Pancreas (tissue), 10 donors: ENCODE measurements around the gene BBS1. TPM values are rescaled to one million over a fixed set of nuclear protein-coding genes. Genes with fewer than 3 reads are reported as not detected.

ENCODE experiments used
- ATAC-seq, 4 donors: fragments of 200-7000 bp; cut with Tn5 transposase; one replicate each; pipeline versions ENCODE4 v1.8.0 to v1.9.1; 2020; ENCODE audit warnings: mild to moderate bottlenecking in 4 of 4, moderate library complexity in 4 of 4
- DNase-seq, 6 donors: peaks; one replicate each; pipeline ENCODE4 v3.0.0-alpha.2; 2020
- FAIRE-seq: peaks from 2 replicates; lab custom pipeline; 2012; peaks lifted over from hg19 to GRCh38; lab: Jason Lieb, UNC
- H3K27ac ChIP-seq, 4 donors: fragments of 200-600 bp; sonication (generic); 1 replicate in 3 of 4; 2 replicates in 1 of 4; pipeline versions ENCODE4 v1.5.0 to v1.8.0; 2020
- H3K27me3 ChIP-seq, 4 donors: fragments of 200-600 bp; one replicate each; pipeline ENCODE4 v1.8.0; 2021
- H3K36me3 ChIP-seq, 3 donors: fragments of 200-600 bp; sonication (generic) in 1 of 3; one replicate each; pipeline versions ENCODE4 v1.5.0 to v1.8.0; 2020 to 2021
- H3K4me1 ChIP-seq, 3 donors: fragments of 200-600 bp; one replicate each; pipeline ENCODE4 v1.8.0; 2021
- H3K4me3 ChIP-seq, 4 donors: fragments of 200-600 bp; sonication (generic) in 2 of 4; one replicate each; pipeline versions ENCODE4 v1.5.0 to v1.8.0; 2020 to 2021
- H3K9me3 ChIP-seq, 4 donors: fragments of 200-600 bp; one replicate each; pipeline ENCODE4 v1.8.0; 2021
- CTCF ChIP-seq, 4 donors: fragments of 200-600 bp; sonication (generic) in 3 of 4; IDR thresholded peaks; one replicate each; pipeline versions ENCODE4 v1.5.0 to v1.8.0; 2021; ENCODE audit warnings: antibody characterized with exemption in 4 of 4
- WGBS, 2 donors: extraction: QIAGEN DNeasy Blood & Tissue Kit; methylation state at CpG; one replicate each; pipeline ENCODE4 v1.1.7; 2013; 5-methylcytosine and 5-hydroxymethylcytosine counted together
- intact Hi-C, 3 donors: fragments of 100-400 bp; cut with DNase I; formaldehyde crosslinking; loops; one replicate each; pipeline versions ENCODE4 v1.11.1 to v1.14.2; 2022
- polyA plus RNA-seq, 2 donors: library from polyadenylated mRNA; stranded (reverse); fragments of 200-250 nt; gene quantifications; one replicate each; pipeline ENCODE4 v1.2.3, GENCODE V29; 2013
- total RNA-seq, 6 donors: library from RNA; stranded (reverse); fragmentation: NEBNext Ultra II Directional in 4 of 6; extraction: Animal tissue kit (Norgen Biotek cat#: 25700) in 4 of 6; gene quantifications; one replicate each; pipeline versions ENCODE4 v1.2.1 to v1.2.4, GENCODE V29; 2021 to 2023
- donor health status: healthy with polysubstance abuse.
- donor health status: DM: no; HTN: no; CAD: no; lungs with moderate emphysema.
- donor health status: DM: no; HTN: no; CAD: no.
- donor health status: control.
- donor health status: control.
- donor health status: Bipolar disorder and iron deficiency.
- donor health status: DM: yes; HTN: yes; CAD: no.
- donor health status: DM: no; HTN: no; CAD: no.
- donor health status: DM: no; HTN: no; CAD: no.
- donor health status: DM: yes; HTN: yes; CAD: no.

The BBS1 gene
- total and polyA plus RNA-seq, 8 donors = 19.1 to 31.9 (median 22.1) TPM

- H3K36me3 ChIP-seq = peaks cover 0 to 9% (median 0%) of the 10 kb centered on the region in 3 donors
- peak in 1 of 4 donors; percentile 11 for ATAC-seq
- intact Hi-C loops = no loop called here
These were observed 19.0 kb upstream of the BBS1 start for GRCh38 chr11:66491315-66491935.

GRCh38 chr11:66492161-66492865, 18.1 kb upstream of the BBS1 start:
- Histone ChIP-seq H3K4me3 (no peak overlapping the region), H3K36me3 (peaks cover 0 to 9% (median 0%) of the 10 kb centered on the region in 3 donors), H3K9me3 (no peaks in the 10 kb centered on the region), H3K27ac (no peak overlapping the region), H3K4me1 (no peaks in the 10 kb centered on the region), H3K27me3 (no peaks in the 10 kb centered on the region)
- ATAC-seq = no peak
- no peak for TF ChIP-seq CTCF (IDR thresholded peaks at IDR 0.05)
- no peak for FAIRE-seq
- 92 to 94% methylated on average over 10 of the region's 10 CpGs for WGBS, 2 donors
- no peak for DNase-seq
- intact Hi-C loops = no loop called here

More at GRCh38 chr11:66491315-66491935, 19.0 kb upstream of the BBS1 start:
- Histone ChIP-seq H3K27me3 (no peaks in the 10 kb centered on the region), H3K4me3 (no peak overlapping the region), H3K27ac (no peak overlapping the region), H3K9me3 (no peaks in the 10 kb centered on the region), H3K4me1 (no peaks in the 10 kb centered on the region)
- no peak for TF ChIP-seq CTCF (IDR thresholded peaks at IDR 0.05)
- 76 to 78% methylated on average over 20 of the region's 20 CpGs for WGBS, 2 donors
- FAIRE-seq = no peak
- DNase-seq = no peak

- no peak for TF ChIP-seq CTCF (IDR thresholded peaks at IDR 0.05)
- Histone ChIP-seq H3K9me3 (no peaks in the 10 kb centered on the region), H3K27ac (no peak overlapping the region), H3K4me3 (no peak overlapping the region), H3K4me1 (no peaks in the 10 kb centered on the region), H3K27me3 (no peaks in the 10 kb centered on the region), H3K36me3 (peaks cover 0 to 9% (median 0%) of the 10 kb centered on the region in 3 donors)
- 94 to 95% methylated on average over 10 of the region's 10 CpGs for WGBS, 2 donors
- ATAC-seq = no peak
- DNase-seq = no peak
- no peak for FAIRE-seq
- intact Hi-C loops = no loop called here
These were observed 17.3 kb upstream of the BBS1 start for GRCh38 chr11:66493130-66493529.

- Histone ChIP-seq H3K36me3 (peaks cover 0 to 9% (median 0%) of the 10 kb centered on the region in 3 donors), H3K27ac (no peak overlapping the region), H3K9me3 (no peaks in the 10 kb centered on the region), H3K27me3 (no peaks in the 10 kb centered on the region), H3K4me3 (no peak overlapping the region), H3K4me1 (no peaks in the 10 kb centered on the region)
- DNase-seq (peak in 1 of 6 donors; percentile 29), ATAC-seq (no peak), FAIRE-seq (no peak)
- no peak for TF ChIP-seq CTCF (IDR thresholded peaks at IDR 0.05)
- intact Hi-C loops = no loop called here
- 91 to 98% methylated on average over 7 of the region's 7 CpGs for WGBS, 2 donors
These were observed 16.0 kb upstream of the BBS1 start for GRCh38 chr11:66494458-66494857.

GRCh38 chr11:66494935-66495334, 15.5 kb upstream of the BBS1 start:
- DNase-seq (no peak), FAIRE-seq (no peak), ATAC-seq (no peak)
- TF ChIP-seq CTCF (IDR thresholded peaks at IDR 0.05) = no peak
- Histone ChIP-seq H3K27ac (no peak overlapping the region), H3K36me3 (peaks cover 0 to 9% (median 0%) of the 10 kb centered on the region in 3 donors), H3K9me3 (no peaks in the 10 kb centered on the region), H3K27me3 (no peaks in the 10 kb centered on the region), H3K4me1 (no peaks in the 10 kb centered on the region), H3K4me3 (no peak overlapping the region)
- intact Hi-C loops = no loop called here
- WGBS, 2 donors = 92 to 96% methylated on average over 14 of the region's 14 CpGs
